H1 (cell line): Measurements from ENCODE around the gene F2RL2.

Experiments used
- CBX8 ChIP-seq: fragments of 300-800, 300-1000 bp; sonication (generic); IDR thresholded peaks from 2 replicates; pipeline ENCODE4 v1.7.1; 2016; ENCODE audit warnings: low read depth, low read length, borderline replicate concordance
- CHD2 ChIP-seq: IDR thresholded peaks from 2 replicates; pipeline ENCODE4 v1.6.1; 2012; ENCODE audit warnings: low read length, improper control_type of control experiment
- CTCF ChIP-seq, 3 experiments: IDR thresholded peaks; 1 replicate in 2 of 3; 2 replicates in 1 of 3; pipeline versions ENCODE4 v1.5.1 to v1.6.1; 2011; ENCODE audit warnings: low read length in 3 of 3, mild to moderate bottlenecking in 3 of 3, inconsistent platforms in 2 of 3, low read depth in 1 of 3, moderate library complexity in 1 of 3; ENCODE audit not compliant: insufficient read depth in 1 of 3; ENCODE audit errors: control extremely low read depth in 1 of 3
- EP300 ChIP-seq, 2 experiments: IDR thresholded peaks; 1 replicate in 1 of 2; 2 replicates in 1 of 2; pipeline ENCODE4 v1.6.1; 2011 to 2012; ENCODE audit warnings: low read depth in 2 of 2, low read length in 2 of 2, mild to moderate bottlenecking in 2 of 2, borderline replicate concordance in 1 of 2, inconsistent platforms in 1 of 2, moderate library complexity in 1 of 2
- KDM1A ChIP-seq: fragments of 200-600, 300-600 bp; sonication (generic); IDR thresholded peaks from 2 replicates; pipeline ENCODE4 v1.7.1; 2016; ENCODE audit warnings: mild to moderate bottlenecking, low read length, borderline replicate concordance
- MAFK ChIP-seq: IDR thresholded peaks from 2 replicates; pipeline ENCODE4 v1.6.1; 2012; ENCODE audit warnings: low read depth, mild to moderate bottlenecking, improper control_type of control experiment, low read length
- SIN3A ChIP-seq, 2 experiments: IDR thresholded peaks in 1 of 2; conservative IDR thresholded peaks in 1 of 2; 2 replicates each; pipeline ENCODE4 v1.6.1; 2011 to 2012; ENCODE audit warnings: low read length in 2 of 2, improper control_type of control experiment in 1 of 2, low read depth in 1 of 2, mild to moderate bottlenecking in 1 of 2

- TF ChIP-seq CBX8 (no peak), CTCF (IDR thresholded peaks at IDR 0.05; ENCODE audit: control extremely low read depth in 1 of 3, insufficient read depth in 1 of 3, low read depth in 1 of 3, low read length in 3 of 3) (no peak), KDM1A (no peak), MAFK (no peak), CHD2 (no peak), SIN3A (conservative IDR thresholded peaks at IDR 0.05 in 1 of 2, IDR thresholded peaks at IDR 0.05 in 1 of 2; ENCODE audit: low read depth in 1 of 2, low read length in 2 of 2) (no peak), EP300 (IDR thresholded peaks at IDR 0.05; ENCODE audit: borderline replicate concordance in 1 of 2, low read depth in 2 of 2, low read length in 2 of 2) (no peak)
Observed at GRCh38 chr5:76606701-76607100, 16.5 kb downstream of the F2RL2 start.
